ENCODE results near the gene UCN3.
"Not testable (repeated sequence)": the region's sequence is repeated elsewhere in the genome, so short reads cannot be mapped to it uniquely, and the experiment has no call there.

Gene UCN3

GRCh38 chr10:5369362-5370158, 4.8 kb downstream of the UCN3 start:
- no peak for DNase-seq (ENCODE audit: low read depth in 2 of 2)

DNA sequence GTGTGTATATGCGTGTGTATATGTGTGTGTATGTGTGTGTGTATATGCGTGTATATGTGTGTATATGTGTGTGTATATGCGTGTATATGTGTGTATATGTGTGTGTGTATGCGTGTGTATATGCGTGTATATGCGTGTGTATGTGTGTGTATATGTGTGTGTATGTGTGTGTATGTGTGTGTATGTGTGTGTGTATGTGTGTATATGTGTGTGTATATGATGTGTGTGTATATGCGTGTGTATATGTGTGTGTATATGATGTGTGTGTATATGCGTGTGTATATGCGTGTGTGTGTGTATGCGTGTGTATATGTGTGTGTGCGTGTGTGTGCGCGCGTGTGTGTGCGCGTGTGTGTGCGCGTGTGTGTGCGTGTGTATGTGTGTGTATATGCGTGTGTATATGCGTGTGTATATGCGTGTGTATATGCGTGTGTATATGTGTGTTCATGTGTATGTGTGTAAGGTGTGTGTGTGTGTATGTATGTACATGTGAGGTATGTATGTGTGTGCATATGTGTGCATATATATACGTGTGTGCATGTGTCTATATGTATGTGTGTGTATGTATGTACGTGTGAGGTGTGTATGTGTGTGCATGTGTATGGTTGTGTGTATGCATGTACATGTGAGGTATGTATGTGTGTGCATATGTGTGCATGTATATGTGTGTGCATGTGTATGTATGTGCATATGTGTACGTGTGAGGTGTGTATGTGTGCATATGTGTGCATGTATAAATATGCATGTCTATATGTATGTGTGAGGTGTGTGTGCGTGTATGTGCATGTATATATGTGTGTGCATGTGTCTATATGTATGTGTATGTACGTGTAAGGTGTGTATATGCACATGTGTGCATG, 6.0 kb downstream of the UCN3 start:
- no peak for DNase-seq (ENCODE audit: low read depth in 2 of 2)

GRCh38 chr10:5373307-5373706, 8.5 kb downstream of the UCN3 start:
- no peak for DNase-seq (ENCODE audit: low read depth in 2 of 2)

DNA sequence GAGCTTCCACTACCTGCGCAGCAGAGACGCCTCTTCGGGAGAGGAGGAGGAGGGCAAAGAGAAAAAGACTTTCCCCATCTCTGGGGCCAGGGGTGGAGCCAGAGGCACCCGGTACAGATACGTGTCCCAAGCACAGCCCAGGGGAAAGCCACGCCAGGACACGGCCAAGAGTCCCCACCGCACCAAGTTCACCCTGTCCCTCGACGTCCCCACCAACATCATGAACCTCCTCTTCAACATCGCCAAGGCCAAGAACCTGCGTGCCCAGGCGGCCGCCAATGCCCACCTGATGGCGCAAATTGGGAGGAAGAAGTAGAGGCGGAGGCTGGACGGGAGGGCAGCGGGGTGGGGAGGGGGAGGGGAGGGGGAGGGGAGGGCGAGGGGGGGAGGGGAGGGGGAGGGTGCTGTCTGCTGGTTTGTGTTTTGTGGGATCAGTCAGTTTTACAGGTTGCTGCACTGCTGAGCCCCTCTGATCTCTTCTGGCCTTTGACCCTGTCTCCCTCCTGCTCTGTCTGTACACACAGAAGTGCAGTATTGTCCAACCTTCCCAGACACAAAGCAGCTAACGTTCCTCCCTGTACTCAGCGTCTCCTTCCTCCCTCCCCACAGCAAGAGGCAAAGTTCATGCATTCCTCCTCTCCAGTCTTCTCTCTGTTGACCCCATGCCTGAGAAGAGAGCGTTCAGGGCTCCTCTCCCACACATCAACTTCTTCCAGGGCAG, 9.3 kb downstream of the UCN3 start:
- DNase-seq (ENCODE audit: low read depth in 2 of 2) = no peak

DNA sequence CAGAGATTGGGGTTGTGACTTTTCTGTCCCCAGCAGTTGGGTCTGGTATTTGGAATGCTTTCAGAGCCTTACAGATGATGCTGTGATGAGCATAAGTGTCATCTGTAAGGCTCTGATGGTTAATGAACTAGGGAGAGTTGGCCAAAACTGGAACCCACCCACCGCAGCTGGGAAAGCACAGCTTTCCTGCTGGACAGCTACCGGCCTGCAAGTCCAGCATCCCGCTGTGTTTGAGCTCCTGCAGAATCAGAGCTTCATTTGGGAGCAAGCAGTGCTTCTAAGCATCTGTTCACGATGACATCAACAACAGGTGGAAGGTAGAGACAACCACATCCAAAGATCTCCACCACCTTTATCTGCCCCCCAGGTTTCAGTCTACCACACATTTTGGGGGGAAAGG, 11.7 kb downstream of the UCN3 start:
- DNase-seq (ENCODE audit: low read depth in 2 of 2) = no peak

DNA sequence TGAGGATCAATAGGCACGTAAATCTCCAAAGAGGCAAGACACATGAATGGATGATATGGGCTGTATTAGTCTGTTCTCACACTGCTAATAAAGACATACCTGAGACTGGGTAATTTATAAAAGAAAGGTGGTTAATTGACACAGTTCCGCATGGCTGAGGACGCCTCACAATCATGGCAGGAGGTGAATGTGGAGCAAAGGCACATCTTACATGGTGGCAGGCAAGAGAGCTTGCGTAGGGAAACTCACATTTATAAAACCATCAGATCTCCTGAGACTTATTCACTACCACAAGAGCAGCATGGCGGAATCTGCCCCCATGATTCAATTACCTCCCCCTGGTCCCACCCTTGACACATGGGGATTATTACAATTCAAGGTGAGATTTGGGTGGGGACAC, 14.4 kb downstream of the UCN3 start:
- not testable (repeated sequence) for DNase-seq (ENCODE audit: low read depth in 2 of 2)

GRCh38 chr10:5380395-5380794, 15.6 kb downstream of the UCN3 start:
- DNase-seq (ENCODE audit: low read depth in 2 of 2) = not testable (repeated sequence)

GRCh38 chr10:5381187-5381586, 16.4 kb downstream of the UCN3 start:
- no peak for DNase-seq (ENCODE audit: low read depth in 2 of 2)

DNA sequence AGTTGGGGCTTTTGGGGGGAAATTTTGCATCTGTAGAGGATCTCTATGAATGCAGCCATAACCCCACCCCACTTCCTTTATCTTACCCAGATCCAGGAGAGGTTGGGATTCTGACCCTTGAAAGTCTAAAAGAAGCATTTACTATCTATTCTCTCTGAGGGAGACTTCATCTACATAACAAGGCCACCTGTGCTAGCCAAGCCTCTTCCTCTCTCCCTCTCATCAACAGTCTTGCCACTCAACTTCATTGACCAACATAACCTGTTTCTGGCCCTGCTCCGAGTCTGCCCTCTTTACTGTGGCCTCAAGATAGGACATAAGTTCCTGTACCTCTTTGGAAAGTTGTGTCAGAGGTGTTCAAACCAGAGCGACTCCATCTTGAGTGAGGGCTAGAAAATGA, 20.5 kb downstream of the UCN3 start:
- DNase-seq (ENCODE audit: low read depth in 2 of 2) = no peak

GRCh38 chr10:5387169-5387568, 22.4 kb downstream of the UCN3 start:
- no peak for DNase-seq (ENCODE audit: low read depth in 2 of 2)

- no peak for DNase-seq (ENCODE audit: low read depth in 2 of 2)
Measured at GRCh38 chr10:5390607-5391205, 25.9 kb downstream of the UCN3 start.

- DNase-seq (ENCODE audit: low read depth in 2 of 2) = no peak
Measured at GRCh38 chr10:5391790-5392189, 27.0 kb downstream of the UCN3 start.

DNA sequence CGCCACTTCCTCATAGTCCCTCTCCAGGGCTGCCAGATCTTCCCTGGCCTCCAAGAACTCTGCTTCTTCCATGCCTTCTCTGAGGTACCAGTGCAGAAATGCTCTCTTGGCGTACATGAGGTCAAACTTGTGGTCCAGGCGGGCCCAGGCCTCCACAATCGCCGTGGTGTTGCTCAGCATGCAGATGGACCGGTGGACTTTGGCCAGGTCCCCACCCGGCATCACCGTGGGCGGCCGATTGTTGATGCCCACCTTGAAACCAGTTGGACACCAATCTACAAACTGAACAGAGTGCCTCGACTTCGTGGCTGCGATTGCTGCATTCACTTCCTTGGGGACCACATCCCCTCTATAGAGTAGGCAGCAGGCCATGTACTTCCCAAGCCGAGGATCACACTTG, 28.8 kb downstream of the UCN3 start:
- DNase-seq (ENCODE audit: low read depth in 2 of 2) = no peak

GRCh38 chr10:5395168-5395567, 30.4 kb downstream of the UCN3 start:
- DNase-seq (ENCODE audit: low read depth in 2 of 2) = no peak

- no peak for DNase-seq (ENCODE audit: low read depth in 2 of 2)
Measured at GRCh38 chr10:5396556-5397300, 32.0 kb downstream of the UCN3 start.

- DNase-seq (ENCODE audit: low read depth in 2 of 2) = no peak
Measured at GRCh38 chr10:5399332-5399731, 34.6 kb downstream of the UCN3 start.

DNA sequence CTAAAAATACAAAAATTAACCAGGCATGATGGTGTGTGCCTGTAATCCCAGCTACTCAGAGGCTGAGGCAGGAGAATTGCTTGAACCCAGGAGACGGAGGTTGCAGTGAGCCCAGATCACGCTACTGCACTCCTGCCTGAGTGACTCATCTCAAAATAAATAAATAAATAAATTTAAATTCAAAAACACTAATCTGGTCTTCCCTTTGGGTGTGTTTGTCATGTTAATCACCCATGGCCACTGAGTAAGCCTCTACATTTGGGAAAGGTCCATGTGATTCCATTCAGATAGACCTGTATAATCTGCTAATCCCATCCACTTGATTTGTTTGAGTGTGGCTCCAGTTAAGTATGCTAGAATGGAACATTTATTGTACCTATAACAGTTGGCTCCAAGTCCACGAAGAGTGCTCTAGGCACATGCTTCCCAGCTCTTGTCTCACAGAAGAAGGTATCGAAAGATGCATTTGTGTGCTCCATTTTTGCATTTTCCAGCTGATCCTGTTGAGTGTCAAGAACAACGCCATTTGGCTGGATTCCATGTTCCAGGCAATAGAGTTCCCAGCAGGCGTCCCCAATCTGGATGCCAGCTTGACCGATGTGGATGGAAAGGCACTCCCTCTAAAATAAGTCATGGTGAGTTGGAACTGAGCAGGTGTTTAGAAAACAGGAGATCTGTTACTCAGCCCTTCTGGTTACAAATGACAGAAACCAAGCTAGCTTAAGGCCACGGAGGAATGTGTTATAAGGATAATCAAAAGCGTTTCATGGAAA, 35.9 kb downstream of the UCN3 start:
- no peak for DNase-seq (ENCODE audit: low read depth in 2 of 2)

GRCh38 chr10:5402798-5403197, 38.0 kb downstream of the UCN3 start:
- no peak for DNase-seq (ENCODE audit: low read depth in 2 of 2)

GRCh38 chr10:5404208-5405041, 39.7 kb downstream of the UCN3 start, which contains the start of gene TUBAL3:
Gene TUBAL3, minus strand, starts transcription at chr10:5404828. Its CDS starts 36 bp downstream, at chr10:5404792.
- no peak for DNase-seq (ENCODE audit: low read depth in 2 of 2)
